Dedifferentiated amniotic fluid mesenchymal stem cell (primary cell): Measurements from ENCODE around the gene KISS1.
"Not testable (repeated sequence)": the region's sequence is repeated elsewhere in the genome, so short reads cannot be mapped to it uniquely, and the experiment has no call there.

Experiments
- DNase-seq: peaks from one replicate; pipeline ENCODE4 v3.0.0-alpha.2; 2016; ENCODE audit errors: extremely low spot score

Gene KISS1

GRCh38 chr1:204196068-204196795 is at the start of gene KISS1:
TSS of gene KISS1 (minus strand) at chr1:204196491. CDS start at chr1:204192876, 3,615 bp downstream.
- no peak for DNase-seq

GRCh38 chr1:204242920-204243319 is 46.6 kb upstream of the KISS1 start:
- no peak for DNase-seq

- DNase-seq: no peak
These were observed 45.6 kb upstream of the KISS1 start for GRCh38 chr1:204241914-204242313.

- DNase-seq: no peak
These were observed 44.8 kb upstream of the KISS1 start for GRCh38 chr1:204241050-204241449.

GRCh38 chr1:204240233-204240632 is 43.9 kb upstream of the KISS1 start:
- no peak for DNase-seq

- DNase-seq: not testable (repeated sequence)
These were observed 43.1 kb upstream of the KISS1 start for GRCh38 chr1:204239401-204239800.

GRCh38 chr1:204238520-204238919 is 42.2 kb upstream of the KISS1 start:
- not testable (repeated sequence) for DNase-seq

GRCh38 chr1:204237515-204237914 is 41.2 kb upstream of the KISS1 start:
- not testable (repeated sequence) for DNase-seq

- peak; percentile 39 for DNase-seq
These were observed 36.2 kb upstream of the KISS1 start for GRCh38 chr1:204232526-204232925.

GRCh38 chr1:204230211-204230610 is 33.9 kb upstream of the KISS1 start:
- no peak for DNase-seq

- DNase-seq: no peak
These were observed 32.6 kb upstream of the KISS1 start for GRCh38 chr1:204228896-204229295.

GRCh38 chr1:204227996-204228785 is 31.9 kb upstream of the KISS1 start:
- no peak for DNase-seq

GRCh38 chr1:204227351-204227750 is 31.1 kb upstream of the KISS1 start:
- no peak for DNase-seq

GRCh38 chr1:204225841-204226735 is 29.8 kb upstream of the KISS1 start:
- no peak for DNase-seq

GRCh38 chr1:204224655-204225054 is 28.4 kb upstream of the KISS1 start:
- no peak for DNase-seq

GRCh38 chr1:204223129-204223860 is 27.0 kb upstream of the KISS1 start:
- no peak for DNase-seq

- no peak for DNase-seq
These were observed 26.4 kb upstream of the KISS1 start for GRCh38 chr1:204222764-204223055.

GRCh38 chr1:204222006-204222763 is 25.9 kb upstream of the KISS1 start:
- no peak for DNase-seq

- no peak for DNase-seq
These were observed 25.0 kb upstream of the KISS1 start for GRCh38 chr1:204221271-204221670.

GRCh38 chr1:204219971-204220616 is 23.8 kb upstream of the KISS1 start:
- DNase-seq: no peak
